ENCODE data around the gene TXNRD1.
"Not testable (repeated sequence)": the region's sequence is repeated elsewhere in the genome, so short reads cannot be mapped to it uniquely, and the experiment has no call there.

The TXNRD1 gene

DNA sequence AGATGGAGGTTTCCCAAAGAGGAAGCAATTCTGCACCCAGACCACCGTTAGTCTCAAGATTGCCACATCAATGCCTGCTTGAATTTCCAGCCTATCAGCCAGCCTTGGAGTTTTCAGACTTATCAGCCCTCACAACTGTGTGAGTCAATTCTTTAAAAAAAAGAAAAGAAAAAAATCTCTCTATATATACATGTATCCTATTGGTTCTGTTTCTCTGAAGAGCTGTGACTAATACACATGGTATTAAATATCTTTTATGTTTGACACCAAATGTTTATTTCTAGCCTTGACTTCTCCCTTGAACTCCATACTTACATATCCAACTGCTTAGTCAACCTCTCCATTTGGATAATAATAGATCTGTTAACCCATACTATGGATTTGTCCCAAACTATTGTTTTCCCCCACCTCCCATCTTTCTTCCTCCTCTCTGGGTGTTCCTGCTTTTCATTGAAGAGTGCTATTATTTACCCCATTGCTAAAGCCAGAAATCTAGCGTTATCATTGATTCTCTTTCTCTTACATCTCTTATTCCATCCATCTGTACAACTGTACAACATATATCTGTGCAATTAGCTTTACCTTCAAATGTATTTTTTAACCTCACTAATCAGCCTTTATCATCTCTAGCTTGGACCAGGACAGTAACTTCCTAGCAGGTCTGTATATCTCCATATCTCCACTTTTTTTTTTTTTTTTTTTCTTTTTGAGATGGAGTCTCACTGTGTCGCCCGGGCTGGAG, 65.3 kb downstream of the TXNRD1 start:
- DNase-seq (ENCODE audit: low read depth, low spot score): no peak

DNA sequence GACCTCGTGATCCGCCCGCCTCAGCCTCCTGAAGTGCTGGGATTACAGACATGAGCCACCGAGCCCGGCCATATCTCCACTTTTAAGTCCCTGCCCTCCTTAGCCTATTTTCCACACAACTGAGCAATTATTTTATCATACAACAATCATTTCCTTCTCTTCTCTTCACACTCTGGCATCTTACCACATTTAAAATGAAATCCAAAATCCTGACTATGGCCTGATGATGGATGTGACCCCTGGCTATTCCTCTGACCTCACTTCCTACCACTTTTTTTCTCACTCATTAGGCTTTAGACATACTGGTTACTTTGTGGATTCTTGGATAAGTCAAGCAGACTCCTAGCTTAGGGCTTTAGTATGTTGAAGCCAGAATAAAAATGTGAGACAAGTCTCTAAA, 66.1 kb downstream of the TXNRD1 start:
- no peak for DNase-seq (ENCODE audit: low read depth, low spot score)

GRCh38 chr12:104282109-104282508, 66.5 kb downstream of the TXNRD1 start:
- no peak for DNase-seq (ENCODE audit: low read depth, low spot score)

DNA sequence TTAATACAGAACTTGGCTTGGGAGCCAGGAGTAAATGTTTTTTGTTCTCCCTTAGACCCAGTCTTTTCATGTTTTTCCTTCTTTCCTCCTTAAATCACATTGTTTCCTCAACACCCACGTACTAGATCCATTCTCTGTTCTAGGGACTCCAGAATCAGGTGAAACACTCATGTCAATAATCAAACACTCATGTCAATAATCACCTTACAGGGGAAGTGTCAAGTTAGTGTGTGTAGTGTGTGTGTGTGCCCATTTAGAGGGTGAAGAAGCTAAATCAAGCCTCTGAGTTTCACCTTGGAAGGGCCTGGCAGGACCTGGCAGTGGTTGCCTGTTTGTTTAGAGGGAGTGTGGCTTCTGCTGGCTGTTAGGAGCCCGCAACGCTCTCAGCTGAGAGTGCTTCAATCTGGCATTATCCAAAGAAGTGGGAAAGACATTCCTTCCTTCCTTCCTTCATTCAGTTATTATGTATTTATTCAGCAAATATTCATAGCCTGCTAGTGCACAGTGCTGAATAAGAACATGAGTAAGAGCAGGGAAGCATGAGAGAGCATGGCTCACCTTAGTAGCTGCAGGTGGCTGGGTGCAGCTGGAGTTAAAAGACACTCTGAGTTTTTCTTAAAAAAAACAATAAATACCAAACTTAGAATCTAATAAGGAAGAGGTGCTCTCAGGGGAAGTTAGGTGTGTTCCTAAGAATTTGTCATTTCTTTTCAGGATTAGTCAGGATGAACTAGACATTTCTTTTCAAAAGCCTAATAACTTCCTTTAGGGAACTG, 70.3 kb downstream of the TXNRD1 start:
- DNase-seq (ENCODE audit: low read depth, low spot score): no peak

- DNase-seq (ENCODE audit: low read depth, low spot score): peak; percentile 84
Measured at GRCh38 chr12:104286516-104287482, 71.2 kb downstream of the TXNRD1 start.

GRCh38 chr12:104288635-104289274, 73.2 kb downstream of the TXNRD1 start:
- DNase-seq (ENCODE audit: low read depth, low spot score): peak; percentile 70

- DNase-seq (ENCODE audit: low read depth, low spot score): no peak
Measured at GRCh38 chr12:104290320-104290719, 74.7 kb downstream of the TXNRD1 start.

DNA sequence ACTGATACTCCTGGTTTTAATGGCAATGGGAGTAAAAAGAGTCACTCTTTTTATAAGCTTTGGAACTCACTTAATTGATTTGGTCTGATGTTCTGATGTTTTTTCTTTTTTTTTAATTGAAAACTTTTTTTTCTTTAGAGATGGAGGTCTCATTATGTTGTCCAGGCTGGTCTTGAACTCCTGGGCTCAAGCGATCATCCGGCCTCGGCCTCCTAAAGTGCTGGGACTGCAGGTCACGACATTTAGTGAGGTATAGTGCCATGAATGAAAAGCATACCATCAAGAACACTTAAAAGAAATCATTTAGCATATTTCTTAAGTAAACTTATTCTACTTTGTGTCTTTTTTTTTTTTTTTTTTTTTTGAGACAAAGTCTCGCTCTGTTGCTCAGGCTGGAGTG, 75.3 kb downstream of the TXNRD1 start:
- no peak for DNase-seq (ENCODE audit: low read depth, low spot score)

GRCh38 chr12:104291867-104292524, 76.4 kb downstream of the TXNRD1 start:
- DNase-seq (ENCODE audit: low read depth, low spot score): no peak

- DNase-seq (ENCODE audit: low read depth, low spot score): no peak
Measured at GRCh38 chr12:104292872-104293794, 77.6 kb downstream of the TXNRD1 start.

DNA sequence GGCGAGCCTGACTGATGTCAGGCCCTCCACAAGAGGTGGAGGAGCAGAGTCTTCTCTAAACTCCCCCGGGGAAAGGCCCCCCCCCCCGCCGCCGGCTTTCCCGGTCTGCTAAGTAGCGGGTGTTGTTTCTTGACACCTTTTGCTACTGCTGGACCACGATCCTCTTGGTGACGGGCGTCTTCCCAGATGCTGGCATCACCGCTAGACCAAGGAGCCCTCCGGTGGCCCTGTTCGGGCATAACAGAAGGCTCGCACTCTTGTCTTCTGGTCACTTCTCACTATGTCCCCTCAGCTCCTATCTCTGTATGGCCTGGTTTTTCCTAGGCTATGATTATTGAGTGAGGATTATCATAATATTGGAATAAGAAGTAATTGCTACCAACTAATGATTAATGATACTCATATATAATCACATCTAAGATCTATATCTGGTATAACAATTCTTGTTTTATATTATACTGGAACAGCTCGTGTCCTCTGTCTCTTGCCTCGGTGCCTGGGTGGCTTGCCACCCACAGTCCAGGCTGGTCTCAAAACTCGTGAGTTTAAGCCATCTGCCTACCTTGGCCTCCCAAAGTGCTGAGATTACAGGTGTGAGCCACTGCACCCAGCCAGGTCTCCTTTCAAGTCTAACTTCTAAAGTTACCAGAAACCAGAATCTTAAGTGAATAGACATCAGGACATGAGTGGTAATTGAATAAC, 78.7 kb downstream of the TXNRD1 start:
- DNase-seq (ENCODE audit: low read depth, low spot score): not testable (repeated sequence)

DNA sequence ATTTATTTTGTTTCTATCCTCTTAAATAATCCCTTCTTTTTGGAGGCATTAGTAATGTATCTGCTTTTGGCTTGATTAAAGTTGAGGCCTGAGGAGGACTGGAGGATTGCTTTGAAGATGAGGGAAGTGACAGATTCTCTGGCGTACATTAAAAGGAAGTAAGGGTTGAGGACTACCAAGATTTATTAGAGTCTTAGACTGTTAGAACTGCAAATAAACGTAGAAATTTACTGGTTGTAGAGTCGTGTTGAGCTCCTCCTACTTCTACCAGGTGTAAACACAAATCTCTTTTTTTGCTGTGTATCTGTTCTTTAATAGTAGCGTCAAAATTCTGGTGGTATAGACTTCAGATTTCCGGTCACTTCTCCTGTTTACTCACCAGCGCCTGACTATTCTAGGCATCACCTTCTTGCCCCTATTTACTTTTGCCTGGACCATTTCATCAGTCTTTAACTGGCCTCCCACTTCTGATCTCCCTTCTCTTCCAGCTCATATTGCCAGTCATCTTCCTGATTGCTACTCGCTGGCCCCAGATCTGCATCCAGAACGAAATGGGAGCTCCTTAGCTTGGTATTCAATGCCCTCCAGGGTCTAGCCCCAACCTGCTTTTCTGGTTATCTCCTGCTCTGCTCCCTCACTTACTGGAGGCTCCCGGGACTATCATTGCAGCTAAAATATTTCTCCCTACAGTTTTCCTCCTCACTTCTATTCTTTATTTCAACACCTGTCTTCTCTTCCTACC, 79.5 kb downstream of the TXNRD1 start:
- DNase-seq (ENCODE audit: low read depth, low spot score): no peak

GRCh38 chr12:104295954-104296353, 80.4 kb downstream of the TXNRD1 start:
- DNase-seq (ENCODE audit: low read depth, low spot score): no peak

DNA sequence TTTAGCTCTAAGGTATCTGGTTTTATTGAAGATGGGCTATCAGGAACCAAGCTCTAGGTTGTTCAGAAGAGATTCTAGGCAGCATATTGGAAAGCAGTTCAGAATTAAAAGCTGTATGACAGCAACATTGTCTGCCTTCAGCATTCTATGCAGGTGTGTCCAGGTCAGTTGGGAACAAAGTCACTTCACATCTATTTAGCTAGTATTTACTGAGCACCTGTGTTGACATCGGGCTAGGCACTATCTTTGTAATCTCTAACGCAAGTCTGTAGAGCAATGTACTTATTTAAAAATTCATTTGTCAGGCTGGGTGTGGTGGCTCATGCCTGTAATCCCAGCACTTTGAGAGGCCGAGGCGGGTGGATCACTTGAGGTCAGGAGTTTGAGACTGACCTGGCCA, 81.1 kb downstream of the TXNRD1 start:
- DNase-seq (ENCODE audit: low read depth, low spot score): no peak

GRCh38 chr12:104297477-104298113, 82.0 kb downstream of the TXNRD1 start:
- no peak for DNase-seq (ENCODE audit: low read depth, low spot score)

- DNase-seq (ENCODE audit: low read depth, low spot score): no peak
Measured at GRCh38 chr12:104299842-104300481, 84.4 kb downstream of the TXNRD1 start.

- DNase-seq (ENCODE audit: low read depth, low spot score): peak; percentile 77
Measured at GRCh38 chr12:104303538-104304151, 88.1 kb downstream of the TXNRD1 start, which contains the start of gene EID3. TSS of gene EID3 (plus strand) at chr12:104303739. CDS start at chr12:104303935, 196 bp downstream.
